ENCODE results near the gene ANKRD44.

GRCh38 chr2:197297772-197298318, 12.7 kb downstream of the ANKRD44 start:
- TF ChIP-seq CTCF (IDR thresholded peaks at IDR 0.05 in 4 of 5, conservative IDR thresholded peaks at IDR 0.05 in 1 of 5): no peak
- no peak for TF ChIP-seq POLR2A (IDR thresholded peaks at IDR 0.05)

Data from gastrocnemius medialis (tissue), 4 donors.